HG03565 (cell line): ENCODE data around the gene EGF.

ENCODE experiments used
- ATAC-seq: cut with Tn5 transposase; IDR thresholded peaks from one replicate; pipeline ENCODE4 v1.9.1; 2021; ENCODE audit warnings: mild to moderate bottlenecking, moderate library complexity; ENCODE audit not compliant: unreplicated experiment

The EGF gene

DNA sequence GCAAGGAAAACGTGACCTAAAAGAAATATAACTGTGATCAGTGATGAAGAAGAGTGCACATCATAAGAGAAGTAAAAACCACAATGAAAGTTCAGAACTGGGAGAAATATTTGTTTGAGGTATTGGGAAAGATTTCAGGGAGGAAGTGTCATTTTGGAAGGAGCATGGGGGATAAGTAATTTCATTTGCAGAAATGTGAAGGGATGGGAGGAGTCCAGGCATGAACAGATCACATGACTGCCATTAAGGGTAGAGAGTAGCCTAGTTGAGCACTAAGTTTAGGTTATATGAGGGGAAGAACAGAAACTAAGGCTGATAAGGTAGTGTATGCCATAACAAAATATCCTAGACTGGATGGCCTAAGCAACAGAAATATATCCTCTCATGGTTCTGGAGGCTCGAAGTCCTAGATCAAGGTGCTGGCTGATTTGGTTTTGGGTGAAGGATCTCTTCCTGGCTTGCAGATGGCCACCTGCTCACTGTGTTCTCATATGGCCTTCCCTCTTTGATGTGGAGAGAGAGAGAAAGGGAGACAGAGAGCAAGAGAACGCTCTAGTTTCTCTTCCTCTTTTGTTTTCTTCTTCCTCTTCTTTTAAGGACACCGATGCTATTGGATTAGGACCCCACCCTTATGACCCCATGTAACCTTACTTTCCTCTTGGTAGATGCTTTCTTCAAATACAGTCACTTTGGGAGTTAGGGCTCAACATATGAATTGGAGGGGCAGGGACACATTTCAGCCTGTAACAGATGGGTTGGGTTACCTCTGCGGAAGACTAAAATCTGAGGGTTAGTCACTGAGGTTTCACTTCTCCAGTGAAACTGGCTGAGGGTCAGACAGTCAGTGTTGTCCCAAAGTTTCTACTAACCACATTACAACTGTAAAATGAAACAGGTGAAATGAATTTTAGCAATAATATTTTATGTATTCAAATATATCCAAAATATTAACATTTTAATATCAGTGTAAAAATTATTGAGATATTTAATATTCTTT, 77.9 kb downstream of the EGF start:
- peak; percentile 70 for ATAC-seq

DNA sequence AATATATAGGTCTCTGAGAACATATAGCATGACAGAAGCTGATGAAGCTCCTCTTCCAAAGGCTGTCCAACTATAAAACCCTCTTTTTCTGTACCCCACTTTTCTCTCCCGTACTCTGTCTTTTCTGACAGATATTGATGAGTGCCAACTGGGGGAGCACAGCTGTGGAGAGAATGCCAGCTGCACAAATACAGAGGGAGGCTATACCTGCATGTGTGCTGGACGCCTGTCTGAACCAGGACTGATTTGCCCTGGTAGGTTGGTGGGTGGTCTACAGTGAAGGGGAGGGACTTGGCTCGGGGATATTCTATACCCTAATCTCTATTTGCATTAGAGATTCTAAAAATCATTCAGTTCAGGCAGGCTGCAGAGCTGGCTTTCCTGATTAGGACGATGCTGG, 80.4 kb downstream of the EGF start:
- no peak for ATAC-seq

GRCh38 chr4:109994415-109994827, 81.7 kb downstream of the EGF start:
- peak; percentile 59 for ATAC-seq

DNA sequence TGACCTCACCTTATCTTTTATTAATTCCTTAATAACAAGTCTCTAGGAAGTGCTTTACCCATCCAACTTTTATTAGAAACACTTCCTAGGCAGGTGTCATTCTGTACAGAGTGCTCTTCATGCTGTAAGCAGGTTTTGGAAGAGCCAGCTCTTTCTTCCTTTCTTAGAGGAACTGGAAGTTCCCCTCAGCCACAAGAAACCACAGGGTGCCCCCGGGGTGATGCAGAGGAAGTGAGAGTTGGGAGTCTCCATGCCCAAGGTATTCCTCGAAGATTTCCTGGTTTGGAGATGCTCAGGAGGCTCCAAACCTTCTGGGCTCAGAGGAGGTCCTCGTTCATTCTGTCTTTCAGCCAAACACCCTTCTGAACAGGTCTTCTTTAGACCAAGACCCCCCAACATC, 83.8 kb downstream of the EGF start:
- no peak for ATAC-seq

DNA sequence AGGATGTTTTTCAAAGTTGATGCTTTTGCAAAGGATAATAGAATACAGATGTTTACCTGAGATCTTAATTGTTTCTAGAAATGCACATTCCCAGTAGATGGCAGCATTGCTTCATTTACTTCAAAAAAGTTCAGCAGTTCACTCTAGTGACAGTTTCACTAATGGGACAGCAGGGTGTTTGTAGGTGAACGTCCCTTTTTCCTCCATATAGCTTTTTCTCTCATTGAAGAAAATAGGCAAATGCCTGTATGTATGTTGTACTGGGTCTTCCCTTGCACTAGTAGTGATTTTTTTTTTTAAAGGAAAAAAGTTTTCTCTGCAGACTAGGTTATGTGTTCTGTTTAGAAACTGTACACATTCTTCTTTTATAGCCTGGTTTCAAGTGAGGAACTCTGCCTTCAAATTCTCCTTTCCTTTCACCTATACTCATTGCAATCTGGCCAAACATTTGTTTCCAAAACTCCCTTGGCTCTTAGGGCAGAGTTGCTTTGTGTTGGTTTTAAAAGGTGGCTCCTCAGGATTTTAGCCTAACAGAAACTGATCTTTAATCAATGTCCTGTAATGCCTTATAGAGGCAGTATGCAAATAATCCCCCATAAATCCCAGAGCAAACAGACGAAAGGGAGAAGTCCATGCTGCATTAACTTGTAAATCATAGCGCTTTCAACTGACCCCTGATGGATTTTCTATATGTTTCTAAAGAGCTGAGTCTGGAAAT, 86.3 kb downstream of the EGF start:
- ATAC-seq, result peak; percentile 36

GRCh38 chr4:109999585-109999912, 86.9 kb downstream of the EGF start:
- ATAC-seq, result no peak

DNA sequence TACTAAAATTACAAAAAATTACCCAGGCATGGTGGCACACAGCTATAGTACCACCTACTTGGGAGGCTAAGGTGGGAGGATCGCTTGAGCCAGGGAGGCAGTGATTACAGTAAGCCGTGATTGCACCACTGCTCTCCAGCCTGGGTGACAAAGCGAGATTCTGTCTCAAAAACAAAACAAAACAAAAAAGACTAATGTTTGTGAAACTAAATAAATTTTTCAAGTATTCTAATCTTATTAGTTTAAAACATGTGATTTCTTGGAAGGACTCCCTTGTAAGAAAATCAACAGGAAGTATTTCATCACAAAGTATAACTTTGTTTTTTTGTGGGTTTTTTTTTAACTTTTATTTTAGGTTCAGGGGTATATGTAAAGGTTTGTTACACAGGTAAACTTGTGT, 89.6 kb downstream of the EGF start:
- no peak for ATAC-seq

DNA sequence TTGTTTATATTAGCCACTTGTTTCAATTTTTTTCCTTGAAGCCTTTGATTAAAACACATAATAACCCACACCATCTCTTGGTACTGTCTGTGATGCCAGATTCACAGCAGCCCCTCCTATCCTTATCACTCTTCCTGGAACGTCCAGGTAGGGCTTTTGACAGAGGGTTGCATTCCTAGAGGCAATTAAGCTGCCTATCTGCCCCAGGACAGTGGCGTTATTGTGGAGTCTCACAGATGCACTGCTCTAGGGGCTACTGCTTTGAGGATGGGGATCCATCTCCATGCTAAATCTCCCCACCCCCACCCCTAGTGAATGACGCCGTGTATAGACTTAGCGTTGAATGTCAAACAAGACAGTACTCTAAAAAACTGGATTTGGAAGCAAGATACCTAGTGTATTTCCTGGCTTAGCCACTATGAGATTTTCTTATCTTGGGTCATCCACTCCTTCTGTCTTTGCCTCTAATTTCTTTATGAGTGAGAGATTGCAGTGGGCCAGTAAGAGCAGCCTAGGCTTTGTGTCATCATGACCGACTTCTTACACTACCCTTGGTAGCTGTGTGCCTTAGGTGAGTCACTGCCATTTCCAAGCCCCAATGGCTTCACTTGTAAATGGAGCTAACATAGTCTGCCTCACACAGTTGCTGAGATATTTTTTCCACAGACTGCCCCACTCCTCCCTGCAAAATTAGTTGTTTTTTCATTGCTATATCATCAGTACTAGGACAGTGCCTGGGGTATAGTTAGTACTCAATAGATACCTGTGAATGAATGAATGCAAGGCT, 90.9 kb downstream of the EGF start:
- ATAC-seq, result no peak

DNA sequence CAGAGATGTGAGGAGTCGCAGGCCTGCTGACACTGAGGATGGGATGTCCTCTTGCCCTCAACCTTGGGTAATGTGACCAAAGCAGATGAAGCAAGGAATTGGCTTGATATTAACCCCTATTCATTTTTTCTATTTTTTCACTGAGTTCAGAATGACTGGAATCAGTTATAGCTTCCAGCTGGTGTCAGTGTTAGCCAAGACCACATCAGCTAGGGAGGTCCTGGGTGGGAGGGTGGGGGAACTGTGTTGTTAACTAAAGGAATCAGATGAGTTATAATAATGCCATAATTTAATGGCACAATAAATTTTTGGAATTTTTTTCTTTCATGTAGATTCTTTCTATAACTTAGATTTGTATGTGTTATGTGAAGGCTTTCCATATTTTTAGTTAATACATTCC, 91.9 kb downstream of the EGF start:
- ATAC-seq, result no peak

DNA sequence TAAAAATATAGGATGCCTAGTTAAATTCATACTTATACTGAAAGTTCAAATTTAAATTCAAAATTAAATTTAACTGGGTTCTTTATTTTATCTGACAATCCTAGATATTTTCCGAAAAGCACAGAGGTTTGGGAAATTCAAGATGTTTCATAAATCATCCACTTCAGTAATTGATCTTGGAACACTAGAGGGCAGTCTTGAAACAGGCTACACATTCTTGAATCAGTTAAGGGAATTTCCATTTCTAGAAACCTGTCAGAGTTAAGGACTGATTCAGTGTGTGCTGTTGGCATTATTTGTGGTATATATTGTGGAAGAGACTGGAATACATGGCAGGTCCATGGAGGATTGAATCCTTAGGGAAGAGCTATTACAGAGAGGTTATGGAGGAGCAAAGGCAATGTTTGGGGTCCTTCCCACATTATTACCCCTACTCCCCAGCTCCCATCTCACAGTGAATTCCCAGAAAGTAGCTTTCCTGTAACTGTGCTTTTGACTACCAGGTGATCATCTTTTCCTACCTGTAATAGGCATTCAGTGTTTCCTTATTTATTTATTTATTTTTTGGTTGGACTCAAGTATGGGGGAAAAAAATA, 92.9 kb downstream of the EGF start:
- peak; percentile 82 for ATAC-seq

GRCh38 chr4:110007217-110007616, 94.5 kb downstream of the EGF start:
- no peak for ATAC-seq

DNA sequence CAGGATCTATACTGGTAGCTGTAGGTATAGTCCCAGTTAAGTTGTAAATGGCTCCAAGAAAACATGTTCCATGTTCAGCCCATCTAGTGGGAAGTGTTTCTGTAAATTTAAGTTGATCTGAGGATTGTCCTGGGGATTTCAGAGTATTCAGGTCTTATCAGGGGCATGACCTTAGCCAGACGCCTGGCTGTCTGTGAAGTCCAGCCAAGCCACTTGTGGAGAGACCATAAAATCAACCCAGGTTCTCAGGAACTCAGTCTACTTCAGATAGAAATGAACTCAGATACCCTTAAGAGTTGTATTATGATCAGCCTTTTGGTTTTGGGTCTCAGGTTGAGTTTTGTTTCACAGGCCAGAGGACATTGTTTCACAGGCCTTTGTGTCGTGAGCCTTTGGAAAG, 95.9 kb downstream of the EGF start:
- no peak for ATAC-seq

DNA sequence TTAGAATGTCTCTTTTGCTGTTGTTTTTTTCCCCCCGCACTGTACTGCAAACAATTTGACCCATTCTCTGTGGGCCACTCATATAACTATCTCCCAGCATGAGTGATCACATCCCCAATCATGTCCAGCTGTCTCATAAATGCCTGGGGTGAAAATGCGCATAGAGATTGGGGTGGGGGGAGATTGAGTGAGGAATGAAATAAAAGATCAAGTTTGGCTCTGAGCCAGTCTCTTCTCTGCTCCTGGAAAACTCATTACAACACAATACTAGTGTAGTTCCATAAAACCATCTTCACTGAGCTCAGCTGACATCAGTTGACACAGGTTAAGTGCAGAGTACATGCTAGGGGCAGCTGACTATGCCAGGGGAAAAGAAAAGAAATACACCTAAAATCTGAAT, 96.9 kb downstream of the EGF start:
- no peak for ATAC-seq

- ATAC-seq, result no peak
Observed at GRCh38 chr4:110010797-110011196, 98.1 kb downstream of the EGF start.

DNA sequence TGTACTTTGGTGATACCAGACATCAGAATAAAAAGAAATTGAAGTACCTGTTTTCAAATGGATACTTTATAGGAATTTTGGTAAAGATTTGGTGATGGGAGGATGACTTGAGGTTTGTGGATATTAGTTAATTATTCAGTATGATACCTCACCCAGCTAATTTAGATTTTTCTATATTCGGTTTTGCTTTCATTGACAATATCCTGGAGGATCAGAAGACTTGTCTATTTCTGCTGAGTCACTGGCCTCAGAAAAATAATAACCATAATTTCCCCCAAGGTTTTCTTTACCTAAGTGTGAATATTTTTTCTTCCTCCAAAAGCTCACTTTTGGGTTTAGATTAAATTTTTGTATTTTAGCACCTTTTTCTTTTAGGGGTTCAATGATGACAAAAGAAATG, 100.2 kb downstream of the EGF start:
- ATAC-seq, result no peak

- no peak for ATAC-seq
Observed at GRCh38 chr4:110014233-110014632, 101.5 kb downstream of the EGF start.

DNA sequence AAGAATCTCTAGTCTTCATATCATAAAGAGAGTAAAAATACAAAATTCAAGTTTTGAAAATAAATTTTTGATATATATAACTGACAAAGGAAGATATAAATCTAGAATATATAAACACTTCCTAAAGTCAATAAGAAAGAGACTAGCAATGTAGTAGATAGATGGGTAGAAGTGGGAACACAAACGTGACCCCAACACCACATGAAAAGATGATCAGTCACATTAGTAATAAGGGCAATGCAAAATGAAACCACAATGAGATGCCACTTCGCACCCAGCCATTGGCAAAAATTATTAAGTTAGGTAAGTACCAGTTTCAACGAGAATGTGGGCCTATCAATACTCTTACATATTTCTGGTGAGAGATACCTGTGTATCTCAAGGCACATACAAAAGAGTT, 106.5 kb downstream of the EGF start:
- no peak for ATAC-seq

DNA sequence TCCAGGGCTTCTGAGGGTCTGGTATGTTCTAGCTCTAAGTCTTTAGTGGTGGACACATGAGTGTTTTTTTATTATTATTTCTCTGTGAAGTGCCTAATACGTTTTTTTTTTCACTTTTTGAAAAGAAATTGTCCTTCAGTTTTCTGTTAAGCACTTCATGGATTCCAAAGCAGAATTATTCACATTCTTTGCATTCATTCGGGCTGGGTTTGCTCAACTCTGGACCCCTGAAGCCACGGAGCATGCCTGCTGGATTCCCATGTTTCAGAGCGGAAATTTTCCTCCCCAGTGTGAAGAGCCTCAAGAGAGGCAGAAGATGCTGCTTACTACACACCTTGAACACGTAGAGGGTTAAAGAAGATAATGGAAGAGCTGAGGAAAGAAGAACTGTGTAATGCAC, 107.5 kb downstream of the EGF start:
- no peak for ATAC-seq

- no peak for ATAC-seq
Observed at GRCh38 chr4:110020646-110021443, 108.2 kb downstream of the EGF start.

DNA sequence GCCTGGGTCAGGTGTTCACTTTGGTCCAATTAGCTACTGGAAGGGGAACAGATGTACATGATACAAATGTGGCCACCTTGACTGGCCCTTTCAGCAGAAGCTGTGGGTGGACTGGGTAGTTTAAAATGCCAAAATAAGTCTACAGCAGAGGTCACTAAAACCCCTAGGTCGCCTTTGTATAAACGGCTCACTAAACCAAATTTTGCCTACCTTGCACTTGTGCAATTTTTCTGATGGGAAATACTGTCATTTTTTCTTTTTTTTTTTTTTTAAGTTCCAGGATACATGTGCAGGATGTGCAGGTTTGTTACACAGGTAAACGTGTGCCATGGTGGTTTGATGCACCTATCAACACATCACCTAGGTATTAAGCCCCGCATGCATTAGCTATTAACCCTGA, 109.8 kb downstream of the EGF start:
- ATAC-seq, result no peak
